Neural cell (in vitro differentiated cells): ENCODE results near the gene KLC1. TPM values are rescaled to one million over a fixed set of nuclear protein-coding genes. Genes with fewer than 3 reads are reported as not detected.

Source experiments
- H2AFZ ChIP-seq: fragments of 200-600, 300-800 bp; sonication (generic), shearing (Covaris generic); 2 replicates; pipeline ENCODE4 v1.6.0; 2014; ENCODE audit warnings: low read depth, mild to moderate bottlenecking, antibody characterized with exemption, low read length, moderate library complexity
- H3F3A ChIP-seq: fragments of 200-600 bp; shearing (Covaris generic); 2 replicates; pipeline ENCODE4 v1.6.1; 2016; ENCODE audit warnings: mild to moderate bottlenecking, moderate library complexity, mixed read lengths, antibody characterized with exemption, low read length; ENCODE audit not compliant: insufficient read depth, poor library complexity, severe bottlenecking
- H3K27ac ChIP-seq: fragments of 200-600, 300-800 bp; sonication (generic), shearing (Covaris generic); 2 replicates; pipeline ENCODE4 v1.5.1; 2014; ENCODE audit warnings: mild to moderate bottlenecking, low read length, moderate library complexity
- H3K27me3 ChIP-seq: fragments of 300-800, 200-600 bp; sonication (generic), shearing (Covaris generic); 2 replicates; pipeline ENCODE4 v1.6.0; 2014; ENCODE audit warnings: mild to moderate bottlenecking, low read depth, low read length, moderate library complexity; ENCODE audit not compliant: insufficient read depth
- H3K36me3 ChIP-seq: fragments of 300-800, 200-600 bp; sonication (generic), shearing (Covaris generic); 2 replicates; pipeline ENCODE4 v1.5.1; 2014; ENCODE audit warnings: mild to moderate bottlenecking, antibody characterized with exemption, low read length, moderate library complexity; ENCODE audit not compliant: insufficient read depth
- H3K4me2 ChIP-seq: fragments of 300-800, 200-600 bp; sonication (generic), shearing (Covaris generic); 2 replicates; pipeline ENCODE4 v1.6.0; 2014; ENCODE audit warnings: mild to moderate bottlenecking, low read length
- H3K4me3 ChIP-seq: fragments of 300-800, 200-600 bp; sonication (generic), shearing (Covaris generic); 2 replicates; pipeline ENCODE4 v1.5.1; 2014; ENCODE audit warnings: mild to moderate bottlenecking, low read length, moderate library complexity
- H3K79me2 ChIP-seq: fragments of 200-600 bp; shearing (Covaris generic); replicated peaks from 2 replicates; pipeline ENCODE4 v1.6.0; 2014; ENCODE audit warnings: mild to moderate bottlenecking, low read length, moderate library complexity; ENCODE audit not compliant: insufficient read depth
- H3K9ac ChIP-seq: fragments of 300-800, 200-600 bp; sonication (generic), shearing (Covaris generic); 2 replicates; pipeline ENCODE4 v1.6.1; 2016; ENCODE audit warnings: mild to moderate bottlenecking, low read length, mixed read lengths
- H3K9me2 ChIP-seq: fragments of 200-600 bp; shearing (Covaris generic); 2 replicates; pipeline ENCODE4 v1.6.1; 2016; ENCODE audit warnings: mild to moderate bottlenecking, low read length, mixed read lengths; ENCODE audit not compliant: insufficient read depth
- H3K9me3 ChIP-seq: fragments of 200-600, 300-800 bp; sonication (generic), shearing (Covaris generic); 2 replicates; pipeline ENCODE4 v1.6.1; 2016; ENCODE audit warnings: mild to moderate bottlenecking, mixed run types, low read length, moderate library complexity, mixed read lengths
- H4K20me1 ChIP-seq: fragments of 200-600 bp; shearing (Covaris generic); 2 replicates; pipeline ENCODE4 v1.6.1; 2016; ENCODE audit warnings: mild to moderate bottlenecking, mixed run types; ENCODE audit not compliant: insufficient read depth
- CTCF ChIP-seq: fragments of 450-650 bp; IDR thresholded peaks from 2 replicates; pipeline ENCODE4 v1.5.1; 2014; ENCODE audit warnings: antibody characterized with exemption, mild to moderate bottlenecking, moderate library complexity; ENCODE audit not compliant: poor library complexity, severe bottlenecking
- EP300 ChIP-seq: fragments of 450-650 bp; conservative IDR thresholded peaks from 2 replicates; pipeline ENCODE4 v1.6.1; 2014; ENCODE audit warnings: antibody characterized with exemption, mild to moderate bottlenecking, moderate library complexity; ENCODE audit not compliant: poor library complexity, severe bottlenecking
- EZH2 ChIP-seq: fragments of 200-600, 300-800 bp; shearing (Covaris generic), sonication (generic); IDR thresholded peaks from 2 replicates; pipeline ENCODE4 v1.6.1; 2014; ENCODE audit warnings: antibody characterized with exemption, low read length, borderline replicate concordance, mild to moderate bottlenecking; ENCODE audit not compliant: insufficient read depth, poor library complexity, severe bottlenecking
- MXI1 ChIP-seq: fragments of 450-650 bp; conservative IDR thresholded peaks from 2 replicates; pipeline ENCODE4 v1.6.1; 2014; ENCODE audit warnings: antibody characterized with exemption, mild to moderate bottlenecking; ENCODE audit not compliant: poor library complexity, severe bottlenecking
- POLR2AphosphoS5 ChIP-seq: IDR thresholded peaks from 2 replicates; pipeline ENCODE4 v1.6.1; 2012
- RAD21 ChIP-seq: fragments of 450-650 bp; conservative IDR thresholded peaks from 2 replicates; pipeline ENCODE4 v1.6.1; 2014; ENCODE audit warnings: antibody characterized with exemption, mild to moderate bottlenecking, moderate library complexity
- SMC3 ChIP-seq: fragments of 450-650 bp; conservative IDR thresholded peaks from 2 replicates; pipeline ENCODE4 v1.6.1; 2014; ENCODE audit warnings: antibody characterized with exemption, mild to moderate bottlenecking, moderate library complexity; ENCODE audit not compliant: poor library complexity
- TAF1 ChIP-seq: IDR thresholded peaks from 2 replicates; pipeline ENCODE4 v1.6.1; 2012; ENCODE audit warnings: low read depth
- polyA plus RNA-seq: library from polyadenylated mRNA; depleted of rRNA; stranded (reverse); fragments of >200 nt; gene quantifications from 2 replicates; pipeline ENCODE4 v1.2.3, GENCODE V29; 2014
- TF ChIP-seq, protein P1 (sequence below): IDR thresholded peaks from 2 replicates; pipeline ENCODE4 v1.6.1; 2012; ENCODE audit warnings: borderline replicate concordance

KLC1 gene
- polyA plus RNA-seq, 1 donor from 2014 or later, result 1,272 TPM

- Histone ChIP-seq H4K20me1 (no peaks in the 10 kb centered on the region), H3K9me2 (no peaks in the 10 kb centered on the region), H3K4me2 (no peak overlapping the region), H3K27me3 (no peaks in the 10 kb centered on the region), H3K4me3 (no peak overlapping the region), H3K9me3 (no peaks in the 10 kb centered on the region), H3K9ac (no peak overlapping the region), H3K36me3 (no peaks in the 10 kb centered on the region), H3K27ac (no peak overlapping the region), H3F3A (no peaks in the 10 kb centered on the region), H2AFZ (no peak overlapping the region), H3K79me2 (no peaks in the 10 kb centered on the region)
- TF ChIP-seq TAF1, result no peak
- no peak for TF ChIP-seq POLR2AphosphoS5
- TF ChIP-seq, protein P1, sequence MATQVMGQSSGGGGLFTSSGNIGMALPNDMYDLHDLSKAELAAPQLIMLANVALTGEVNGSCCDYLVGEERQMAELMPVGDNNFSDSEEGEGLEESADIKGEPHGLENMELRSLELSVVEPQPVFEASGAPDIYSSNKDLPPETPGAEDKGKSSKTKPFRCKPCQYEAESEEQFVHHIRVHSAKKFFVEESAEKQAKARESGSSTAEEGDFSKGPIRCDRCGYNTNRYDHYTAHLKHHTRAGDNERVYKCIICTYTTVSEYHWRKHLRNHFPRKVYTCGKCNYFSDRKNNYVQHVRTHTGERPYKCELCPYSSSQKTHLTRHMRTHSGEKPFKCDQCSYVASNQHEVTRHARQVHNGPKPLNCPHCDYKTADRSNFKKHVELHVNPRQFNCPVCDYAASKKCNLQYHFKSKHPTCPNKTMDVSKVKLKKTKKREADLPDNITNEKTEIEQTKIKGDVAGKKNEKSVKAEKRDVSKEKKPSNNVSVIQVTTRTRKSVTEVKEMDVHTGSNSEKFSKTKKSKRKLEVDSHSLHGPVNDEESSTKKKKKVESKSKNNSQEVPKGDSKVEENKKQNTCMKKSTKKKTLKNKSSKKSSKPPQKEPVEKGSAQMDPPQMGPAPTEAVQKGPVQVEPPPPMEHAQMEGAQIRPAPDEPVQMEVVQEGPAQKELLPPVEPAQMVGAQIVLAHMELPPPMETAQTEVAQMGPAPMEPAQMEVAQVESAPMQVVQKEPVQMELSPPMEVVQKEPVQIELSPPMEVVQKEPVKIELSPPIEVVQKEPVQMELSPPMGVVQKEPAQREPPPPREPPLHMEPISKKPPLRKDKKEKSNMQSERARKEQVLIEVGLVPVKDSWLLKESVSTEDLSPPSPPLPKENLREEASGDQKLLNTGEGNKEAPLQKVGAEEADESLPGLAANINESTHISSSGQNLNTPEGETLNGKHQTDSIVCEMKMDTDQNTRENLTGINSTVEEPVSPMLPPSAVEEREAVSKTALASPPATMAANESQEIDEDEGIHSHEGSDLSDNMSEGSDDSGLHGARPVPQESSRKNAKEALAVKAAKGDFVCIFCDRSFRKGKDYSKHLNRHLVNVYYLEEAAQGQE, result no peak
- no peak for TF ChIP-seq SMC3
- no peak for TF ChIP-seq RAD21
- no peak for TF ChIP-seq CTCF
- no peak for TF ChIP-seq MXI1
- no peak for TF ChIP-seq EZH2
- TF ChIP-seq EP300, result no peak
Measured at GRCh38 chr14:103743691-103744090, 114.7 kb downstream of the KLC1 start.

GRCh38 chr14:103744621-103745395 lies 115.8 kb downstream of the KLC1 start:
- Histone ChIP-seq H3F3A (no peaks in the 10 kb centered on the region), H3K9me3 (no peaks in the 10 kb centered on the region), H4K20me1 (no peaks in the 10 kb centered on the region), H3K9ac (no peak overlapping the region), H3K79me2 (no peaks in the 10 kb centered on the region), H3K27me3 (no peaks in the 10 kb centered on the region), H2AFZ (no peak overlapping the region), H3K4me2 (no peak overlapping the region), H3K4me3 (no peak overlapping the region), H3K36me3 (no peaks in the 10 kb centered on the region), H3K27ac (no peak overlapping the region), H3K9me2 (no peaks in the 10 kb centered on the region)
- TF ChIP-seq SMC3, result no peak
- TF ChIP-seq EP300, result no peak
